ENCODE results near the gene DQX1. TPM values are rescaled to one million over a fixed set of nuclear protein-coding genes. Genes with fewer than 3 reads are reported as not detected.

Gene DQX1
- total and polyA plus RNA-seq, 9 of the 15 experiments (the other 6 are each of a cell fraction or from before 2014, with no cell fraction given): 0.04 to 0.38 (median 0.18) TPM; not detected in 1

DNA sequence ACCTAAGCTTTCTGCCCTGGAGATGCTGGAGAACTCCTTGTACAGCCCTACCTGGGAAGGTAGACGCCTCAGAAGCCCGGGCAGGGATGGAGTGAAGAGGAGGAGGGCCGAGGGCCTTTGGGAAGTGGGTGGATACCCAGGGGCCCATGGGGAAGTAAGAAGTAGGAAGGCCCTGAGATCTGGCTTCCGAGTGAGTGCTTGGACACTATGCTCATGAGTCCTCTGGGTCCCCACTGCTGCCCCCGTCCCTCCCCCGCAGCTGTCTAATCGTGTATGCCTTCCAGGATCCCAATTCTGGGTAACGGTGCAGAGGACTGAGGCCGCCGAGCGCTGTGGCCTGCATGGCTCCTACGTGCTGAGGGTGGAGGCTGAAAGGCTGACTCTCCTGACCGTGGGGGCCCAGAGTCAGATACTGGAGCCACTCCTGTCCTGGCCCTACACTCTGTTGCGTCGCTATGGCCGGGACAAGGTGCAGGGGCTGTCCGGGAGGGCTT lies 29.6 kb upstream of the DQX1 start:
- peaks cover 17% of the 10 kb centered on the region; the same call in 1 of the 3 replicates for H3K36me3 ChIP-seq (ENCODE audit: control insufficient read depth, insufficient read depth, low read length)
- H3K4me2 ChIP-seq (ENCODE audit: insufficient read depth, low read length): peak overlapping the region; percentile 95
- no peaks in the 10 kb centered on the region for H4K20me1 ChIP-seq (replicated peaks; ENCODE audit: control insufficient read depth, insufficient read depth, low read length)
- no peaks in the 10 kb centered on the region for H3K9me3 ChIP-seq (replicated peaks; ENCODE audit: control insufficient read depth, insufficient read depth, low read depth, low read length)
- H3K27me3 ChIP-seq (ENCODE audit: control insufficient read depth in 2 of 2, insufficient read depth in 2 of 2, low read length in 2 of 2): peaks cover 0 to 8% of the 10 kb centered on the region in 2 experiments; a peak in 1 of 5 replicates
- H3K27ac ChIP-seq (ENCODE audit: extremely low read depth, low read depth, low read length): peak overlapping the region; percentile 92; the same call in 1 of the 3 replicates
- ChIA-PET CTCF (ENCODE audit: low intra/inter-chr PET ratio) (no interaction called here), POLR2A (interaction anchor here (0.6 to 1.2 kb wide), 6 partner anchors 10 to 73 kb away, joined by 3 to 4 read pairs (median 3); no protein-coding TSS in a partner anchor)
- intact Hi-C loops (cut with micrococcal nuclease) (loop anchor here (2.0 kb wide), 1 partner anchor 25 kb away; no protein-coding TSS in a partner anchor), in situ Hi-C loops (cut with MboI) (no loop called here)
- peaks cover 15% of the 10 kb centered on the region; the same call in 2 of the 3 replicates for H3K79me2 ChIP-seq (ENCODE audit: control insufficient read depth, insufficient read depth, low read length)
- FAIRE-seq (no peak), DNase-seq (ENCODE audit: extremely low read depth in 1 of 4, low spot score in 3 of 4) (no peak), ATAC-seq (no peak)
- H3K9ac ChIP-seq (ENCODE audit: insufficient read depth in 1 of 2, low read depth in 2 of 2, low read length in 2 of 2): peak overlapping the region; percentile 83 to 99
- no peaks in the 10 kb centered on the region for H3K9me1 ChIP-seq (ENCODE audit: control insufficient read depth, insufficient read depth, low read length)
- peak overlapping the region; percentile 90 for H2AFZ ChIP-seq (ENCODE audit: low read depth, low read length)
- 56% methylated on average over 16 of the region's 17 CpGs for WGBS (ENCODE audit: insufficient coverage, low coverage, missing lambda C conversion rate)
- BruUV-seq (replicated peaks): no TSS peak
- H3K4me3 ChIP-seq: peak overlapping the region; percentile 66
- peaks cover 18 to 54% of the 10 kb centered on the region in 2 experiments for H3K4me1 ChIP-seq (replicated peaks in 1 of 2; ENCODE audit: control insufficient read depth in 2 of 2, insufficient read depth in 2 of 2, low read length in 2 of 2)
- no peak for TF ChIP-seq CCAR2 (IDR thresholded peaks at IDR 0.05; ENCODE audit: low read depth, low read length)
- no peak for TF ChIP-seq POLR3G (IDR thresholded peaks at IDR 0.05; ENCODE audit: extremely low read depth, insufficient read length, insufficient replicate concordance)
- TF ChIP-seq TAF9B (IDR thresholded peaks at IDR 0.05; ENCODE audit: partially characterized antibody): no peak
- TF ChIP-seq, protein P1, sequence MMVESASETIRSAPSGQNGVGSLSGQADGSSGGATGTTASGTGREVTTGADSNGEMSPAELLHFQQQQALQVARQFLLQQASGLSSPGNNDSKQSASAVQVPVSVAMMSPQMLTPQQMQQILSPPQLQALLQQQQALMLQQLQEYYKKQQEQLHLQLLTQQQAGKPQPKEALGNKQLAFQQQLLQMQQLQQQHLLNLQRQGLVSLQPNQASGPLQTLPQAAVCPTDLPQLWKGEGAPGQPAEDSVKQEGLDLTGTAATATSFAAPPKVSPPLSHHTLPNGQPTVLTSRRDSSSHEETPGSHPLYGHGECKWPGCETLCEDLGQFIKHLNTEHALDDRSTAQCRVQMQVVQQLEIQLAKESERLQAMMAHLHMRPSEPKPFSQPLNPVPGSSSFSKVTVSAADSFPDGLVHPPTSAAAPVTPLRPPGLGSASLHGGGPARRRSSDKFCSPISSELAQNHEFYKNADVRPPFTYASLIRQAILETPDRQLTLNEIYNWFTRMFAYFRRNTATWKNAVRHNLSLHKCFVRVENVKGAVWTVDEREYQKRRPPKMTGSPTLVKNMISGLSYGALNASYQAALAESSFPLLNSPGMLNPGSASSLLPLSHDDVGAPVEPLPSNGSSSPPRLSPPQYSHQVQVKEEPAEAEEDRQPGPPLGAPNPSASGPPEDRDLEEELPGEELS (CRISPR knock-in tag; IDR thresholded peaks at IDR 0.05; ENCODE audit: borderline replicate concordance): 0 out of 2 replicates have a peak, but pooled peaks have one; percentile 3
- TF ChIP-seq BHLHE40 (IDR thresholded peaks at IDR 0.05; ENCODE audit: low read length): no peak
- no peak for TF ChIP-seq NELFE (IDR thresholded peaks at IDR 0.05; ENCODE audit: insufficient read depth, insufficient read length)
- TF ChIP-seq EGR1 (conservative IDR thresholded peaks at IDR 0.05): 0 out of 2 replicates have a peak, but pooled peaks have one; percentile 10

All from K562 (cell line).